Fibroblast of the aortic adventitia (primary cell): ENCODE data around the gene COX4I1. TPM values are rescaled to one million over a fixed set of nuclear protein-coding genes. Genes with fewer than 3 reads are reported as not detected.
A peak's percentile ranks its signal among the peaks of the same experiment; 100 is the strongest.

ENCODE experiments used
- DNase-seq: peaks from one replicate; pipeline ENCODE4 v3.0.0-alpha.2; 2010; ENCODE audit warnings: low read depth
- H3K4me3 ChIP-seq: 2 replicates; pipeline ENCODE4 v1.5.1; 2011; ENCODE audit warnings: low read depth, mild to moderate bottlenecking, control low read depth, low read length, moderate library complexity
- total RNA-seq: library from RNA; depleted of rRNA; stranded (reverse); fragments of >200 nt; gene quantifications from 2 replicates; pipeline ENCODE4 v1.2.3, GENCODE V29; 2012; ENCODE audit warnings: low replicate concordance
- TF ChIP-seq, protein P1 (sequence below): IDR thresholded peaks from 2 replicates; pipeline ENCODE4 v1.5.1; 2011; ENCODE audit warnings: mild to moderate bottlenecking, low read length, control low read depth, inconsistent platforms; ENCODE audit not compliant: insufficient read depth

Gene COX4I1
- total RNA-seq, 1 donor = 421 TPM

DNA sequence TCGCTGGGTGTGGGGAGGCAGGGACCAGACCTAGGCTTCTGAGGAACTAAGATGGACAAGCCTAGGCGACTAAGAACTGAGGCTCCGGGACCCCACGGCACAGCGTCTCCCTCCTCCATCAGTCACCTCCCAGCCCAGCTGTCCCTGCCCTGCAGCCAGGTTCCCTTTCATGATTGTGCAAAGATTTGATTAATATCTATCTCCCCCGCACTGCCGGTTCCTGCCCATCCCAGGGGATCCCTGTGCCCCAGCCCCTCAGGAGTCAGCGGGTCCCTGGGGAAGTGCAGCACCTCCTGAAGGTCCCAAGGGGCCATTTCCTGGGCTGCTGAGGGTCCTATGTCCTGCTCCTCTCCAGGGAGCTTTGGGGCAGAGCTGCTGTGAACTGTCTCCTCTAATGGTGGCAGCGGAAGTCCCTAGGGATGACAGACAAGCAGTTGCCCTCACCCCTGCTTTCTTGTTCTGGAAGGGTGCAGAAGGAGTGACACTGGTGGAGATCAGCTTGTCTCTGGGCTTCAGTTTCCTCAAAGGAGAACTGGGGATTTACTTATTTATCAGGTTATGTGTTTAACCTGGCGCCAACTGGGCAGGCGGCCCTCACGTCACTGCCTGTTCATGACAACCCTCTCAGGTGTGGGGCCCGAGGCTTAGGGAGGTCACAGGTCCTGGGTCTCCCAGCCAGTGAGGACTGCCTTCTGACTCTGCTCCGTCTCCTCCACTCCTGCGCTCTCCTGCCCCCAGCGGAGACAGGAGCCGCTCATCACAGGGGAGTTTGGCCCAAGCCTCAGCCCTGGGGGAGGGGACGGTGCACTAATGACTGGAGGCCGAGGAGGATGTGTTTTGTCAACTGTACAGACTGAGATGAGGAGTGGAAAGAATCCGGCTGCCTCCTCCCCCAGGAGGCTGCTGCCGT, 46.7 kb upstream of the COX4I1 start:
- TF ChIP-seq, protein P1, sequence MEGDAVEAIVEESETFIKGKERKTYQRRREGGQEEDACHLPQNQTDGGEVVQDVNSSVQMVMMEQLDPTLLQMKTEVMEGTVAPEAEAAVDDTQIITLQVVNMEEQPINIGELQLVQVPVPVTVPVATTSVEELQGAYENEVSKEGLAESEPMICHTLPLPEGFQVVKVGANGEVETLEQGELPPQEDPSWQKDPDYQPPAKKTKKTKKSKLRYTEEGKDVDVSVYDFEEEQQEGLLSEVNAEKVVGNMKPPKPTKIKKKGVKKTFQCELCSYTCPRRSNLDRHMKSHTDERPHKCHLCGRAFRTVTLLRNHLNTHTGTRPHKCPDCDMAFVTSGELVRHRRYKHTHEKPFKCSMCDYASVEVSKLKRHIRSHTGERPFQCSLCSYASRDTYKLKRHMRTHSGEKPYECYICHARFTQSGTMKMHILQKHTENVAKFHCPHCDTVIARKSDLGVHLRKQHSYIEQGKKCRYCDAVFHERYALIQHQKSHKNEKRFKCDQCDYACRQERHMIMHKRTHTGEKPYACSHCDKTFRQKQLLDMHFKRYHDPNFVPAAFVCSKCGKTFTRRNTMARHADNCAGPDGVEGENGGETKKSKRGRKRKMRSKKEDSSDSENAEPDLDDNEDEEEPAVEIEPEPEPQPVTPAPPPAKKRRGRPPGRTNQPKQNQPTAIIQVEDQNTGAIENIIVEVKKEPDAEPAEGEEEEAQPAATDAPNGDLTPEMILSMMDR = no peak
- no peak for DNase-seq

DNA sequence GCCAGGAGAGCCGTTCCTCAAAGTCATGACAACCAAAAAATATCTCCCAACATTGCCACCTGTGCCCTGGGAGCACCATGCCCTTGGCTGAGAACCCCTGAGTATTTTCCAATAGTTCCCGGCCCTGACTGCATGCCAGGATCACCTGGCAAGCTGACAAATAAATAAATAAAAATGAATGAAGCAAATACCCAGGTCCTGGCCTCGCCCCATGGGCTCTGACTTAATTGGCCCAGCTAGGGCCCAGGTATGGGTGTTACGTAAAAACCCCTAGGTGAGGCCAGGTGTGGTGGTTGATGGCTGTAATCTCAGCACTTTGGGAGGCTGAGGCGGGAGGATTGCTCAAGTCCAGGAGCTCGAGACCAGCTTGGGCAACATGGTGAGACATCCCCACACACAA, 45.9 kb upstream of the COX4I1 start:
- no peak overlapping the region for H3K4me3 ChIP-seq
- no peak for DNase-seq
- TF ChIP-seq, protein P1 = no peak

More for the DNA sequence above, 46.7 kb upstream of the COX4I1 start:
- H3K4me3 ChIP-seq = no peak overlapping the region

DNA sequence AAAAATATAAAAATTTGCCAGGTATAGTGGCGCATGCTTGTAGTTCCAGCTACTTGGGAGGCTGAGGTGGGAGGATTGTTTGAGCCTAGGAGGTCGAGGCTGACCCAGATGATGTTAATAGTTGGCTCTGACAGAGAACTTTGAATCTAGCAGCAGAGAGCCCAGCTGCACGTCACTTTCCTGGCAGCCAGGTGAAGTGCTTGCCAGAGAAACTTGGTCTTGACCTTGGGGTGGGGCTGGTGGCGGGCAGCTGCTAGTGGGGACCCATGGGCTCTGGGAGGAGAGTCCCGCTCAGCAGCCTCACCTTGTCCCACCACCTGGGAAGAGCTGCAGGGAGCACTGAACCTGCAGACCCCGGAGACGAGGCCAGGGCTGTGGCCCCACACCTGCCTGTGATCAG, 45.5 kb upstream of the COX4I1 start:
- no peak for DNase-seq
- H3K4me3 ChIP-seq = no peak overlapping the region
- TF ChIP-seq, protein P1 = no peak

DNA sequence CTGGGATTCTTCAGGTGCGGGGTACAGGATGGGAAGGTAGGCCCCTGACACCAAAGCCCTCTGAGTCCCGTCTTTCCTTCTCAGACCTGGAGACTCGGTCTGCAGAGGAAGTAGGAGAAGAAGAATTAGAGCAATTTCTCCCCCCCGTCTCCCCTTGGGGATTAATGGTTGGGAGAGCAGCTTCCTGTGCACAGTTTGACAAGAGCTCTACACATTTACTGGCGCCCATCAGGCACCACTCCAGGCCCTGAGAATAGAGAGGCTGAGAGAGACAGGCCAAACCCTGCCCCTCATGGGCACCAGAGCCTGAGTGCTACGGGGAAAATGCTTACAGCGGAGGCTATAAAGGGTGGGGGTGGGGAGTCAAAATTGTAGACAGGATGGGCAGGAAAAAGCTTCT, 45.1 kb upstream of the COX4I1 start:
- H3K4me3 ChIP-seq = no peak overlapping the region
- no peak for DNase-seq
- TF ChIP-seq, protein P1 = no peak

DNA sequence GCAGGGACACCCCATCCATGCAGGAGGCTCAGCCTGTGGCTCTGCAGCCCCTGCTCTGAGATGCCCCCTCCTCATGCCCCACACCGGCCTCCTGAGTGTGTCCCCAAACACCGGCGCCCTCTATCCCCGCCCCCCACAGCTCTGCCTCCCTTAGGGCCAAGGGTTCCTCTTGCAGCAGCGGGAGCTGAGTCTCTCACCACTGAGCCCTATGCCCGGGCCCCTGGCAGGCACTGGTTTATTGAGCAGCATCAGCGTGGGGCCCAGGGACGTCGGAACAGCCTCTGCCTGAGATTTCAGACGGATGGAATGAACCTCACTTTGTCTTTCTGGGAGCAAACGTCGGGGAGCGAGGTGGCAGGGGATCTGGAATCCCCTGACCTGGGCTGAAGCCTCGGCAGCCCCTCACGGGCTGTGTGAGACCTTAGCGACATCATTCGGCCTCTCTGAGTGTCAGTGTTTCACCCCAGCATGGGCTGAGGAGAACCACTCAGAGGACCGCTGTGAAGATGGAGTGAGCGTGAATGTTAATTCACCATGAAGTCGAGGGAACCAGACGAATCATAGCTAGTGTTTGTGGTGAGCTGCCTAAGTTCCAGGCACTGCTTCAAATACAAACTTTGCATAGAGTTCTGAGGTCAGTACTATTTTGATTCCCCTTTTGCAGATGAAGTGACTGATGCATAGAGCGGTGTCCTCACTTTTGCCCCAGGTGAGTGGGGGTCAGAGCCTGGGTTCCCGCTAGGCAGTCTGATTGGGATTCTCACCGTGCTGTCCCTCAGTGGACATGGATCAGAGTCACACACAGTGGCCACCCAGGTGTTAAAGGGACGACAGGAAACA, 43.3 kb upstream of the COX4I1 start:
- TF ChIP-seq, protein P1 = no peak
- no peak overlapping the region for H3K4me3 ChIP-seq
- no peak for DNase-seq

DNA sequence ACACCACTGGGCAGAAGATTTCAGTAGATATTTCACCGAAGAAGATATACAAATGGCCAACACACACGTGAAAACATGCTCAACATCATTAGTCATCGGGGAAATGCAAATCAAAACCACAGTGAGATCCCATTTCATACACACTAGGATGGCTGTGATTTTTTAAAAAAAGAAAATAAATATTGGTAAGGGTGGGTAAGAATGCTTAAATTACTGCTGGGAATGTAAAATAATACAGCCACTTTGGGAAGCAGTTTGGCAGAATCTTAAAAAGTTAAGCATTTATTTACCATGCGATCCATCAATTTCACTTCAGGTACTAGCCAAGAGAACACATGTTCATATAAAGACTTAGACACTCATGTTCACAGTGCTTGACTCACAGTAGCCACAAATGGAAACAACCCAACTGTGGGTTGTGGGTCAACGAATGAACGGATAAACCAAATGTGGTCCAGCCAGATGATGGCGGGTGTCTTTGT, 42.1 kb upstream of the COX4I1 start:
- TF ChIP-seq, protein P1 = no peak
- DNase-seq = peak; percentile 24
- no peak overlapping the region for H3K4me3 ChIP-seq
